ENCODE measurements around the gene DNAAF3. TPM values are rescaled to one million over a fixed set of nuclear protein-coding genes. Genes with fewer than 3 reads are reported as not detected.

Gene DNAAF3
- total RNA-seq, 1 donor from 2014 or later, result 7.3 TPM

DNA sequence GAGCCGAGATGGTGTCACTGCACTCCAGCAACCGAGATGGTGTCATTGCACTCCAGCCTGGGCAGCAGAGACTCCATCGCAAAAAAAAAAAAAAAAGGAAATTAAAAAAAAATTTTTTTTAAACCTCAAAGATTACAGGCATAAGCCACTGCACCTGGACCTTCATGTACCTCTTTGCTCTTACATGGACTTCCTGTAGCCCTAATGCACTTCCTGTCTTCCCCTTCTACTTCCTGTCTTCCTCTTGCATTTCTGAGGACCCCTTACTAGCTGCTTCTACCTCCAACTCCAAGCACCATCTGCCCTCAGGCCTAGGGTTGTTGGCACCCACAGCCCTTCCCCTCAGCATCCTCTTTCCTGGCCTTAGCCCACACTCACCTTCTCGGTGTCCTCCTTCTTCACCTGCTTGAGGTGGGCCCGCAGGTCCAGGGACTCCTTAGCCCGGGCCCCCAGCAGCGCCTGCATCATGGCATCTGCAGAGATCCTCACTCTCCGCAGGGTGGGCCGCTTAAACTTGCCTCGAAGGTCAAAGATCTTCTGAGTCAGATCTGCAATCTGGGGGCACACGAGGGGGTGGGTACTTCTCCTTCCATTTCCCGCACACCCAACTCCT, 12.7 kb downstream of the DNAAF3 start:
- DNase-seq (ENCODE audit: low spot score), result no peak

GRCh38 chr19:55152017-55152416, 14.4 kb downstream of the DNAAF3 start:
- DNase-seq (ENCODE audit: low spot score), result no peak

GRCh38 chr19:55149078-55150003, 17.1 kb downstream of the DNAAF3 start, which contains the start of gene TNNT1:
TNNT1 (minus strand) TSS chr19:55149206; CDS start chr19:55147157, 2,049 bp downstream.
- DNase-seq (ENCODE audit: low spot score), result no peak

DNA sequence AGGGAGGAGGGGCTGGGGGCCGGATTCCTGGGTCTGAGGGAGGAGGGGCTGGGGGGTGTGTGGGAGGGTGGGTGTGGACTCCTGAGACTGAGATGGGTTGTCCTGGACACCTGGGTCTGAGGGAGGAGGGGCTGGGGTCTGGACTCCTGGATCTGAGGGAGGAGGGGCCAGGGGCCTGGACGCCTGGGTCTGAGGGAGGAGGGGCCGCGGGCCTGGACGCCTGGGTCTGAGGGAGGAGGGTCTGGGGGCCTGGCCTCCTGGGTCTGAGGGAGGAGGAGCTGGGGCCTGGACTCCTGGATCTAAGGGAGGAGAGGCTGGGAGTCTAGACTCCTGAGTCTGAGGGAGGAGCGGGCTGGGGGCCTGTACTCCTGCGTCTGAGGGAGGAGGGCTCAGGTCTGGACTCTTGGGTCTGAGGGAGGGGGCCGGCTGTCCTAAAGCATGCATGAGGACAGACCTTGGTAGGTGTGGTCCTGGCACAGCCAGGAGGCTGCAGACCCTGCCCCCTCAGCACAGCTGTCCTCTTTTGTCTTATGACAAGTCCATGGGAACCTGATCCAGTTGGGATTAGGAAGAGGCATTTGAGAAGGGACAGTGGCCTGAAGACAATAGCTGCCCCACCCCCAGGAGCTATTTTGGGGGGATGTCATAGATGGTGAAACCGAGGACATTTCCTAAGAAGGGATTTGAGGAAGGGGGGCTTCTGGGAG, 18.7 kb downstream of the DNAAF3 start:
- no peak for DNase-seq (ENCODE audit: low spot score)

GRCh38 chr19:55146705-55147273, 19.6 kb downstream of the DNAAF3 start:
- no peak for DNase-seq (ENCODE audit: low spot score)

GRCh38 chr19:55146078-55146704, 20.2 kb downstream of the DNAAF3 start:
- no peak for DNase-seq (ENCODE audit: low spot score)

- no peak for DNase-seq (ENCODE audit: low spot score)
Observed at GRCh38 chr19:55145232-55145631, 21.2 kb downstream of the DNAAF3 start.

DNA sequence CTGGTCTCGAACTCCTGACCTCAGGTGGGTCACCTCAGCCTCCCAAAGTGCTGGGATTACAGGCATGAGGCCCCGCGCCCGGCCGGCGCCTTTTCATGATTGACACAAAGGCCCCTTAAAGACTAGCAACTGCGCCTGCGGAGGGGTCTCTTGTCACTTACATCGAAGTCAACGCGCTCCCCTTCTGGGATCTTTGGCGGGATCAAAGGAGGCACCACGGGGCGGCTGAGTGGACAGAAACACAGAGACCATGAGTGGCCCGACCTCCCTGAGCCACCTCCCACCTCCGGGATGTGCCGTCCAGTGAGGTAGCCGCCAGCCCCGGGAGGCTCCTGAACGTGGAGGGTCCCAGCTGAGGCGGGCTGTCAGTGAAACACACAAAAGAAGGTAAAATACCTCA, 24.7 kb downstream of the DNAAF3 start:
- no peak for DNase-seq (ENCODE audit: low spot score)

- DNase-seq (ENCODE audit: low spot score), result no peak
Observed at GRCh38 chr19:55137915-55138314, 28.5 kb downstream of the DNAAF3 start.

GRCh38 chr19:55136399-55137102, 29.9 kb downstream of the DNAAF3 start:
- no peak for DNase-seq (ENCODE audit: low spot score)

DNA sequence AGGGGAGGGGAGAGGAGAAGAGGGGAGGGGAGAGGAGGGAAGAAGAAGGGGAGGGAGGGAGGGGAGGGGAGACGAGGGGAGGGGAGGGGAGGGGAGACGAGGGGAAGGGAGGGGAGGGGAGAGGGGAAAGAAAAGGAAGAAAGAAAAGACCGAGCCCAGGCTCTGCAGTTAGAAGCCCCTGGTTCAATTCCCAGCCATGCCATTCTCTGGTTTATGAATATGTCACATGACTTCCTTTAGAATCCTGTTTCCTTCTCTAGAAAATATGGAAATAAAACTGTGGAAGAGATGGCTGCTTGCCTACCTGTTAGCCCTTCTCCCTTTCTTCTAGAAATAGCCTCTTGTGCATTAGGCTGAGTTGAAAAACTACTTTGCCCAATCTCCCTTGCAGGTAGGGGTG, 31.7 kb downstream of the DNAAF3 start:
- no peak for DNase-seq (ENCODE audit: low spot score)

DNA sequence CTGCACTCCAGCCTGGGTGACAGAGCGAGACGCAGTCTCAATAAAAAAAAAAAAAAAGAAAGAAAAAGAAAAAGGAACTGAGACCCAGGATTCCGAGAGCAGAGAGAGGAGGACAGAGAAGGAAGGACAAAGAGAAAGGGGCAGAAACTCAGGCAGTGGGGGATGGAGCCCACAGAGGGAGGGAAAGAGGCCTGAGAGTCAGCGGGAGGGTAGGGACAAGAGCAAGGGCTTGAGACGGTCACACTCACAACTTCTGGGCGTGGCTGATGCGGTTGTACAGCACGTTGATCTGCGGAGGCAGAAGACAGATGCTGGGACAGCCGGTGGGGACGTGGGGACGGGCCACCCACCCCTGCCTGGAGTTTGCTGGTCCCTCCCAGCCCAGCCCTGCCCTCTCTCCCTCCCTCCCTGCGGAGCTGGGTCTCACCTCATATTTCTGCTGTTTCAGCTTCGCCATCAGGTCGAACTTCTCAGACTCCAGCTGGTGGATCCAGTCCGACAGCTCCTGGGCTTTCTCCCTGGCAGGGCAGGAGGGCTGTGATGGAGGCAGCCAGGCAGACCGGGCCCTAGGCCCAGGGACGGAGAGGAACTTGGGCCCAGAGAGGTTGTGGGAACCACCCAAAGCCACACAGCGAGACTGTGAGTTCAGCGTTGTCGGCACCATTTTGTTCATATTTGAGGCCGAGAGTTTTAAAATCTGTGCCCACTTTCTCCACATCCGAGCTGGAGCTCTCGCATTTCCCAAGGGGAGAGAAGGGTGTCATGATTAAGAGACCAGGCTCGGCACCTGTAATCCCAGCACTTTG, 32.6 kb downstream of the DNAAF3 start:
- DNase-seq (ENCODE audit: low spot score), result no peak

DNA sequence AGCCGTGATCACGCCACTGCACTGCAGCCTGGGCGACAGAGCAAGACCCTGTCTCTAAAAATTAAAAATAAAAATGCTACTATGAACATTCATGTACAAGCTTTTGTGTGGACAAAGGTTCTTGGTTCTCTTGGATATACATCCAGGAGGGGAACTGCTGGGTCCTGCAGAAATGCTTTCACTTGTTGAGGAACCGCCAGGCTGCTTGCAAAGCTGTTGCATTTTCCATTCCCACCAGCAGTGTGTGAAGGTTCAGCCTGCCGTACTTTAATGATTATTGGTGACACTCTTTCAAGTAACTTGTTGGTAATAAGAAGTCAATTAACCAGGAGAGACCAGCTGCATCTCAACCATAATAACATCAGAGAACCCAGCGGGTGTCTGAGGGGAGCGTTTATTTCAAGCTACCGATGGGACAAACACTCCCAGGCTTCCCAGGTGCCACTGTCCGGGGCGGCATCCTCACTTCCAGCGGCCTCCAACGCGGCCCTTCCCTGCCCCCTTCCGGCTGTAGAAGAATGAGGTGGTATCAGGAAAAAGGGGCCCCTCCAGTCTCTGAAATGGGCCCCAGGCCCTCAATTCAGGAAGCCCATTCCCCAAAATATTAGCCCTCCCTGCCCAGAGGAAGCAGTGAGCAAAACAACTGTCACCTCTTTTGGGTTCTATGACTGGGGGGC, 33.8 kb downstream of the DNAAF3 start:
- no peak for DNase-seq (ENCODE audit: low spot score)

GRCh38 chr19:55131421-55131820, 35.0 kb downstream of the DNAAF3 start:
- DNase-seq (ENCODE audit: low spot score), result no peak

GRCh38 chr19:55119053-55119452, 47.4 kb downstream of the DNAAF3 start:
- no peak for DNase-seq (ENCODE audit: low spot score)

DNA sequence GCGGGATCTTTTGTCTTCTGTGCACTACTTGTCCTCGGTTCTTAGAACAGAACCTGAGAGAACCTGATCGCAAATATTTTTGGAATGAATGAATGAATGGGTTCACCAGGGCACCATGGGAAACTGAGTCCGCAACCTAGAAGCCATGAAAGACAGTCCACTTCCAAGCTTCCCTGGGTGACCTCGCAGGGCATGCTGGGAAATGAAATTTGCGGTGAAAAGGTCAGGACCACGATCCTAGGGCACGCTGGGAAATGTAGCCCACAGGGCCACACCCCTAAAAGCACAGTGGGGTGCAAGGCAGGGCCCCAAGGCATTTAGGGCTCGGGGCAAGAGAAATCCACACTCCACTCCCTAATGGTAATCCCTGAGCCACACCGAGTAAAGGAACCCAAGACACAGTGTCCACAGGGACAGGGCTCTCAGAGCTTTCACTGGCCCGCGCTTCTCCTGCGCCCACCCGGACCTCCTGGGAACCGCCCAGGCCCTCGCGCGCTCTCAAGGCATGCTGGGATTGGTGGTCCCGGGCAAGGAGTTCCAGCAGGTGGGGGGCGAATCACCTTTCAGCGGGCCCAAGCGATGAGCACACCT, 47.9 kb downstream of the DNAAF3 start:
- peak; percentile 45 for DNase-seq (ENCODE audit: low spot score)

- DNase-seq (ENCODE audit: low spot score), result peak; percentile 99
Observed at GRCh38 chr19:55117663-55118391, 48.6 kb downstream of the DNAAF3 start.

DNA sequence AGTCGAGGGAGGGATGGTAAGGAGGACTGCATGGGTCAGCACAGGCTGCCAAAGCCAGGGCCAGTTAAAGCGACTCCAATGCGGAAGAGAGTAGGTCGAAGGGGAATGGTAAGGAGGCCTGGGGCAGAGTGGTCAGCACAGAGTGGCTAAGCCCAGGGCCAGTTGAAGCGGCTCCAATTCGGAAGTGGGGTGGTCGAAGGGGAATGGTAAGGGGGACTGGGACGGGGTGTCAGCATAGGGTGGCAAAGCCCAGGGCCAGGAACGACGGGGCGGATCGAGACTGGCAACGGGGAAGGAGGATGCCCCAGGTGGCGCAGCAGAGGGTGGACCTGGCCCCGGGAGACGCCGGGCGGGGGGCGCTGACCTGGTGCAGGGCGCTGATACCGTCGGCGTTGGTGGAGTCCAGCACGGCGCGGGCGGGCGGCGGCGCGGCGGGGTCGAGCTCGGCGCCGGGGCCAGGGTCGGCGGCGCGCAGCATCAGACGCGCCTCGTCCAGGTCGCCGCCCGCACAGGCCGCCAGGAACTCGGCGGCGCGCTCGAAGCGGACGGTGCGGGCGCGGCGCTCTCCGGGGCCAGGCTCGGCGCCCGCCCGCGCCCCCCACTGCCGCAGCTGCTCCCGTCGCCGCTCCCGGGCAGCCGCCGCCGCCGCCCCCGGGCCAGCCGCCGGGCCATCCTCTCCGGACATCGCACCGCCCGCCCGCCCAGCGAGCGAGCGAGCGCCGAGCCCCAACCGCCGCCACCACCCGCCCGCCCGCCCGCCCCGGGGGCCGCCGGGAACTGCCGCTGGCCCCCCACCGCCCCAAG, 49.4 kb downstream of the DNAAF3 start, which contains the start of gene PPP1R12C:
PPP1R12C (minus strand) TSS at position 779 of the 804 bp plus-strand sequence; CDS start at position 685, 94 bp downstream.
- DNase-seq (ENCODE audit: low spot score), result no peak
